Ascending aorta (tissue), 2 donors: ENCODE results near the gene MYMX. TPM values are rescaled to one million over a fixed set of nuclear protein-coding genes. Genes with fewer than 3 reads are reported as not detected.

Experiments used
- DNase-seq, 2 donors: peaks; one replicate each; pipeline ENCODE4 v3.0.0-alpha.2; 2019; ENCODE audit warnings: low spot score in 2 of 2
- H3K27ac ChIP-seq, 2 donors: fragments of 200-600 bp; sonication (generic); one replicate each; pipeline ENCODE4 v1.5.1; 2016 to 2017; ENCODE audit warnings: mild to moderate bottlenecking in 1 of 2
- H3K27me3 ChIP-seq: fragments of 200-600 bp; sonication (generic); one replicate; pipeline ENCODE4 v1.5.1; 2017
- H3K36me3 ChIP-seq, 2 donors: fragments of 200-600 bp; sonication (generic); one replicate each; pipeline ENCODE4 v1.5.1; 2016
- H3K4me1 ChIP-seq, 2 donors: fragments of 200-600 bp; sonication (generic); one replicate each; pipeline ENCODE4 v1.5.1; 2016 to 2017; ENCODE audit warnings: mild to moderate bottlenecking in 1 of 2
- H3K4me3 ChIP-seq, 2 donors: fragments of 200-600 bp; sonication (generic); one replicate each; pipeline ENCODE4 v1.5.1; 2016 to 2017; ENCODE audit warnings: mild to moderate bottlenecking in 1 of 2
- H3K9me3 ChIP-seq, 2 donors: fragments of 200-600 bp; sonication (generic); one replicate each; pipeline ENCODE4 v1.5.1; 2016
- intact Hi-C: fragments of 100-400 bp; cut with DNase I; formaldehyde crosslinking; loops from one replicate; pipeline ENCODE4 v1.15.1; 2023
- total RNA-seq: library from RNA; depleted of rRNA; stranded (reverse); fragments of >200 nt; gene quantifications from one replicate; pipeline ENCODE4 v1.1.0, GENCODE V29; 2016
- TF ChIP-seq, protein P1 (sequence below), 3 experiments: fragments of 200-600 bp in 2 of 3; fragments of 450-650 bp in 1 of 3; sonication (generic) in 2 of 3; IDR thresholded peaks; one replicate each; pipeline ENCODE4 v1.5.1; 2016 to 2019; ENCODE audit warnings: antibody characterized with exemption in 3 of 3, mild to moderate bottlenecking in 1 of 3, moderate library complexity in 1 of 3

Gene MYMX
- total RNA-seq, 1 donor from 2014 or later: 13.9 TPM

DNA sequence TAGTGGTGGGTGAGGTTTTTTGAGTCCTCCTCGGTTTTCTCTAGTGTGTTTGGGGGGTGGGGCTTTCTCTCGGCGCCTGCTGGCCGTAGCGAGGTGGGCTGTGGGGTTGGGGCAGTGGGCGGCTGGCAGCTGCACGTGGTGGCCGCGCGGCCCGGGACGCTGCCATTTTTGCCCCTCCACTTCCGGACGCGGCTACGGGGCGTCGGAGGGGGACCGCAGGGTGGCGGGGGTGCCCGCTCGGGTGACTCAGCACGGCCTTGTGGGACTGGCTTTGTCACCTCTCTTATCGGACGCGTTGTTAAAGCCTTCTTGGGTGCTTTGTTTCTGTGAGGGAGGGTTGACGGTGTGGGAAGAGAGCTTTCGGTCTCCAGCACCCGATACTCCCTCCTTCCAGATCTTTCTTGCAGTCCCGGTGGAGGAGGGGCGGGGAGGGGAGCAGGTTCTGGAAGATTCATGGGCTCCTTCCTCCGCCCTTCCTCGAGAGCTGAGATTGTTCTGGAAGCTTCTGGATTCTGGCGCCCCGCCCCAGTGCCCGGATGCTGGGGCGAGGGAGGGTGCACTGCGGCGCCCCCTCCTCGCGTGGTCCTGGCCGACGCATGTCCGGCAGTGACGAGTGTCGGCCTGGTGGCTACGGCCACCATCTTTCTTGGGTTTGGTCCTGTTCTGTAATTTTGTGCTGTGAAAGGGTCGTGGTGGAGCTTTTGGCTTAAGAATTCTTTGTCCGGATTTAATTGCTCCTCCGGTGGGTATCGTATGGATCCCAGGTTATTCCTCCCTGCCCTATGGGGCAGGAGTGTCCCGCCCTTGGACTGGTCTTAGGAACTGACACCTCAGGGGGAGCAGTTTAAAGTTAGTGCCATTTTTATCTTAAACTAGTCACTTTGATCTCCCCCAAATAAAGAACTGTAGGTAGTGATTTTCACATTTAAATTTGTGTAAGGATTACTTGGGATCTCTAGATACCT lies 30.9 kb downstream of the MYMX start:
- DNase-seq: peak; percentile 42 to 88
- intact Hi-C loops: loop anchor here (2.0 to 5.0 kb wide), 3 partner anchors 121 to 1075 kb away; partner anchors contain the start of genes MRPL14, SRF, TMEM63B and VEGFA

DNA sequence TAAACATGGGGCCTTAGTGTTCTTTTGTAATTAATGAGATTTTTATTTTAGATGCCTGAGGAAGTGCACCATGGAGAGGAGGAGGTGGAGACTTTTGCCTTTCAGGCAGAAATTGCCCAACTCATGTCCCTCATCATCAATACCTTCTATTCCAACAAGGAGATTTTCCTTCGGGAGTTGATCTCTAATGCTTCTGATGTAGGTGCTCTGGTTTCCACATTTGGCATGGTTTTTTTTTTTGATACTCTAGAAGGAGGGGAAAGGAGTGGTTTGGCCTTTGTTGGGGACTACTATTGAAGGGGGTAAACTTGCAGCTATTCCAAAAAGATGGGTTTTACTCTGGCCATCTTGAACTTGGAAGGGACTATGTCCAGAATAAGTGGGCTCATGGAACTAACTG lies 31.9 kb downstream of the MYMX start:
- H3K27ac ChIP-seq: peak overlapping the region; percentile 99 to 100
- TF ChIP-seq, protein P1, sequence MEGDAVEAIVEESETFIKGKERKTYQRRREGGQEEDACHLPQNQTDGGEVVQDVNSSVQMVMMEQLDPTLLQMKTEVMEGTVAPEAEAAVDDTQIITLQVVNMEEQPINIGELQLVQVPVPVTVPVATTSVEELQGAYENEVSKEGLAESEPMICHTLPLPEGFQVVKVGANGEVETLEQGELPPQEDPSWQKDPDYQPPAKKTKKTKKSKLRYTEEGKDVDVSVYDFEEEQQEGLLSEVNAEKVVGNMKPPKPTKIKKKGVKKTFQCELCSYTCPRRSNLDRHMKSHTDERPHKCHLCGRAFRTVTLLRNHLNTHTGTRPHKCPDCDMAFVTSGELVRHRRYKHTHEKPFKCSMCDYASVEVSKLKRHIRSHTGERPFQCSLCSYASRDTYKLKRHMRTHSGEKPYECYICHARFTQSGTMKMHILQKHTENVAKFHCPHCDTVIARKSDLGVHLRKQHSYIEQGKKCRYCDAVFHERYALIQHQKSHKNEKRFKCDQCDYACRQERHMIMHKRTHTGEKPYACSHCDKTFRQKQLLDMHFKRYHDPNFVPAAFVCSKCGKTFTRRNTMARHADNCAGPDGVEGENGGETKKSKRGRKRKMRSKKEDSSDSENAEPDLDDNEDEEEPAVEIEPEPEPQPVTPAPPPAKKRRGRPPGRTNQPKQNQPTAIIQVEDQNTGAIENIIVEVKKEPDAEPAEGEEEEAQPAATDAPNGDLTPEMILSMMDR (IDR thresholded peaks at IDR 0.05): no peak
- no peaks in the 10 kb centered on the region for H3K27me3 ChIP-seq
- H3K4me3 ChIP-seq: peak overlapping the region; percentile 92 to 99
- no peaks in the 10 kb centered on the region for H3K9me3 ChIP-seq
- no peak for DNase-seq
- H3K4me1 ChIP-seq: peaks cover 0 to 30% of the 10 kb centered on the region in 2 donors
- peaks cover 49 to 50% of the 10 kb centered on the region in 2 donors for H3K36me3 ChIP-seq
- intact Hi-C loops: loop anchor here (5.0 kb wide), 2 partner anchors 476 to 1076 kb away; partner anchors contain the start of genes SRF and VEGFA

More for the DNA sequence above, 30.9 kb downstream of the MYMX start:
- TF ChIP-seq, protein P1 (IDR thresholded peaks at IDR 0.05): no peak
- no peaks in the 10 kb centered on the region for H3K9me3 ChIP-seq
- H3K27me3 ChIP-seq: no peaks in the 10 kb centered on the region
- peak overlapping the region; percentile 92 to 99 for H3K4me3 ChIP-seq
- H3K27ac ChIP-seq: peak overlapping the region; percentile 99 to 100
- peaks cover 0 to 30% of the 10 kb centered on the region in 2 donors for H3K4me1 ChIP-seq
- peaks cover 39 to 40% of the 10 kb centered on the region in 2 donors for H3K36me3 ChIP-seq

DNA sequence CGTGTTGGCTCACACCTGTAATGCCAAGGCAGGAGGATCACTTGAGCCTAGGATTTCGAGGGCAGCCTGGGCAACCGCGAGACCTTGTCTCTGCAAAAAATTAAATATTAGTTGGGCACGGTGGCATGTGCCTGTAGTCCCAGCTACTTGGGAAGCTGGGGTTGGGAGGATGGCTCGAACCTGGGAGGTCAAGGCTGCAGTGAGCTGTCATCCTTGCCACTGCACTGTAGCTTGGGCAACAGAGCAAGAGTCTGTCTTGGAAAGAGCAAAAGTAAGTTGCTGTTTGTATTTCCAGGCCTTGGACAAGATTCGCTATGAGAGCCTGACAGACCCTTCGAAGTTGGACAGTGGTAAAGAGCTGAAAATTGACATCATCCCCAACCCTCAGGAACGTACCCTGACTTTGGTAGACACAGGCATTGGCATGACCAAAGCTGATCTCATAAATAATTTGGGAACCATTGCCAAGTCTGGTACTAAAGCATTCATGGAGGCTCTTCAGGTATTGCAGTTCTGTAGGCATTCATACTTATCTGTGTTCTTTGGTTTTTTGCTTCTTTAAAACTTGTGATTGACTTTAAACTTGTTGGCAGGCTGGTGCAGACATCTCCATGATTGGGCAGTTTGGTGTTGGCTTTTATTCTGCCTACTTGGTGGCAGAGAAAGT lies 32.5 kb downstream of the MYMX start:
- no peak for DNase-seq
- H3K27me3 ChIP-seq: no peaks in the 10 kb centered on the region
- intact Hi-C loops: loop anchor here (5.0 kb wide), 2 partner anchors 477 to 1077 kb away; partner anchors contain the start of genes SRF and VEGFA
- peaks cover 0 to 33% of the 10 kb centered on the region in 2 donors for H3K4me1 ChIP-seq
- H3K9me3 ChIP-seq: no peaks in the 10 kb centered on the region
- TF ChIP-seq, protein P1 (IDR thresholded peaks at IDR 0.05): no peak
- H3K27ac ChIP-seq: peak overlapping the region in 1 of 2 donors; percentile 100
- peak overlapping the region; percentile 92 to 99 for H3K4me3 ChIP-seq
- H3K36me3 ChIP-seq: peaks cover 55 to 56% of the 10 kb centered on the region in 2 donors

DNA sequence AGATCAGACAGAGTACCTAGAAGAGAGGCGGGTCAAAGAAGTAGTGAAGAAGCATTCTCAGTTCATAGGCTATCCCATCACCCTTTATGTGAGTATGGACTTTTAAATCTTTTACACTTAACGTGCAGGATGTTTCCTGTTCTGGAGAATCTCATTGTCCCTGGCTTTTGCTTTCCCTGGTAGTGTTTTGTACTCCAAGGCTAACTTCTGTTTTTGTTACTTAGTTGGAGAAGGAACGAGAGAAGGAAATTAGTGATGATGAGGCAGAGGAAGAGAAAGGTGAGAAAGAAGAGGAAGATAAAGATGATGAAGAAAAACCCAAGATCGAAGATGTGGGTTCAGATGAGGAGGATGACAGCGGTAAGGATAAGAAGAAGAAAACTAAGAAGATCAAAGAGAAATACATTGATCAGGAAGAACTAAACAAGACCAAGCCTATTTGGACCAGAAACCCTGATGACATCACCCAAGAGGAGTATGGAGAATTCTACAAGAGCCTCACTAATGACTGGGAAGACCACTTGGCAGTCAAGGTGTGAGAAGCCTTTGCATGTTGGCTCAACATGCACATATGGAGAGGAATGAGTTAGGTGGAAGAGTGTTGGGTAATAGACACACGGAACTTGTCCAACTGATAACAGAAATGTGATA lies 33.5 kb downstream of the MYMX start:
- Histone ChIP-seq H3K9me3 (no peaks in the 10 kb centered on the region), H3K4me3 (peak overlapping the region in 1 of 2 donors; percentile 92), H3K36me3 (peaks cover 61 to 64% of the 10 kb centered on the region in 2 donors), H3K4me1 (peaks cover 0 to 32% of the 10 kb centered on the region in 2 donors), H3K27me3 (no peaks in the 10 kb centered on the region), H3K27ac (no peak overlapping the region)
- no peak for DNase-seq
- TF ChIP-seq, protein P1 (IDR thresholded peaks at IDR 0.05): no peak
- intact Hi-C loops: no loop called here

DNA sequence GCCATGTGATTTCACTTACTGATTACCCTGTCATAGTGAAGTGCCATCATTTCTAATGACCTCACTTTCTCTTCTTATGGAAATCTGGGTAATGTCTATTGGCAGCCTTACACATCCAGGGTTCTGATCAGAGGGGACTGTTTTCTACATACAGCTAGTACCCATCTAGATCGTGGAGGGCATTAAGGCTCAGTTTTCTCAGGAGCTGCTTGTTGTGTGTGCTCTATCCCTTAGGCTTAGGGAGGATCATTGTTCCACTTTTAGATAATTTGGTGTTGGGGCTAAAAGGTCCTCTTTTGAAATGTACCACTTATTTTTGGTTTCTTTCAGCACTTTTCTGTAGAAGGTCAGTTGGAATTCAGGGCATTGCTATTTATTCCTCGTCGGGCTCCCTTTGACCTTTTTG lies 34.0 kb downstream of the MYMX start:
- peak overlapping the region in 1 of 2 donors; percentile 1 for H3K4me3 ChIP-seq
- no peak overlapping the region for H3K27ac ChIP-seq
- DNase-seq: no peak
- H3K4me1 ChIP-seq: peaks cover 0 to 27% of the 10 kb centered on the region in 2 donors
- TF ChIP-seq, protein P1 (IDR thresholded peaks at IDR 0.05): no peak
- intact Hi-C loops: no loop called here
- no peaks in the 10 kb centered on the region for H3K27me3 ChIP-seq
- no peaks in the 10 kb centered on the region for H3K9me3 ChIP-seq
- H3K36me3 ChIP-seq: peaks cover 61 to 66% of the 10 kb centered on the region in 2 donors
